Caco-2 (cell line): ENCODE data around the gene GGTLC3. TPM values are rescaled to one million over a fixed set of nuclear protein-coding genes. Genes with fewer than 3 reads are reported as not detected.
"Not testable (repeated sequence)": the region's sequence is repeated elsewhere in the genome, so short reads cannot be mapped to it uniquely, and the experiment has no call there.

Experiments
- Bru-seq: library from RNA; stranded (reverse); fragments of 400-500 nt; gene quantifications from one replicate; lab custom pipeline; 2021; lab: Mats Ljungman, UMichigan
- BruChase-seq, 2 experiments: library from RNA; stranded (reverse); fragments of 400-500 nt; gene quantifications; one replicate each; lab custom pipeline; 2021; lab: Mats Ljungman, UMichigan
- BruUV-seq: library from RNA; stranded (reverse); fragments of 400-500 nt; replicated peaks from 2 replicates; lab custom pipeline; 2021; lab: Mats Ljungman, UMichigan
- CTCF ChIA-PET: fragments of 300-600 bp; sonication (Branson Sonifier 250); formaldehyde crosslinking; loops from one replicate; lab custom pipeline; 2022; ENCODE audit warnings: antibody characterized with exemption; lab: Charles Lee
- POLR2A ChIA-PET: fragments of 300-600 bp; sonication (Branson Sonifier 250); formaldehyde crosslinking; loops from one replicate; lab custom pipeline; 2022; ENCODE audit warnings: antibody characterized with exemption; lab: Charles Lee
- DNase-seq, 2 experiments: peaks; one replicate each; pipeline versions ENCODE4 v3.0.0 to v3.0.0-alpha.2; 2020 to 2022
- H3K27me3 ChIP-seq: replicated peaks from 2 replicates; pipeline ENCODE4 v1.6.0; 2011; ENCODE audit warnings: low read length; ENCODE audit not compliant: control insufficient read depth, insufficient read depth
- H3K36me3 ChIP-seq: 2 replicates; pipeline ENCODE4 v1.5.1; 2011; ENCODE audit warnings: low read length; ENCODE audit not compliant: control insufficient read depth, insufficient read depth
- H3K4me1 ChIP-seq: fragments of 250-450 bp; sonication (Bioruptor Pico); 2 replicates; pipeline ENCODE4 v1.5.1; 2020; ENCODE audit warnings: mild to moderate bottlenecking
- H3K4me3 ChIP-seq: 2 replicates; pipeline ENCODE4 v1.5.1; 2011; ENCODE audit warnings: low read depth, mild to moderate bottlenecking, control low read depth, low read length
- H3K9me3 ChIP-seq: fragments of 250-450 bp; sonication (Bioruptor Pico); 2 replicates; pipeline ENCODE4 v1.5.1; 2020; ENCODE audit warnings: mild to moderate bottlenecking, moderate library complexity
- H3K27ac Mint-ChIP-seq: one replicate; pipeline ENCODE4 v1.8.0; 2022; ENCODE audit warnings: mixed read lengths; ENCODE audit not compliant: unreplicated experiment
- H3K27me3 Mint-ChIP-seq: one replicate; pipeline ENCODE4 v1.8.0; 2022; ENCODE audit warnings: mixed read lengths; ENCODE audit not compliant: insufficient read depth, unreplicated experiment
- H3K36me3 Mint-ChIP-seq: one replicate; pipeline ENCODE4 v1.8.0; 2022; ENCODE audit warnings: mild to moderate bottlenecking, mixed read lengths; ENCODE audit not compliant: insufficient read depth, unreplicated experiment
- H3K4me1 Mint-ChIP-seq: one replicate; pipeline ENCODE4 v1.8.0; 2022; ENCODE audit warnings: low read depth, mixed read lengths; ENCODE audit not compliant: unreplicated experiment
- H3K4me3 Mint-ChIP-seq: one replicate; pipeline ENCODE4 v1.8.0; 2022; ENCODE audit warnings: mild to moderate bottlenecking, moderate library complexity, mixed read lengths; ENCODE audit not compliant: unreplicated experiment
- H3K9me3 Mint-ChIP-seq: one replicate; pipeline ENCODE4 v1.8.0; 2022; ENCODE audit warnings: mixed read lengths; ENCODE audit not compliant: unreplicated experiment
- intact Hi-C: fragments of 100-400 bp; cut with micrococcal nuclease; formaldehyde crosslinking; loops from one replicate; pipeline ENCODE4 v1.10.0; 2022; ENCODE audit not compliant: unreplicated experiment
- long read RNA-seq: library from polyadenylated mRNA; stranded (forward); transcript quantifications from one replicate; pipeline ENCODE4 v2.0.0, GENCODE V29; 2022
- total RNA-seq: library from RNA; stranded (reverse); gene quantifications from 2 replicates; pipeline ENCODE4 v1.2.3, GENCODE V29; 2022

Gene GGTLC3
- total RNA-seq (not detected in 2 replicates), Bru-seq, nascent RNA (not detected), BruChase-seq, experiment 1, labeled RNA remaining after a 2-hour chase (not detected), BruChase-seq, experiment 2, labeled RNA remaining after a 6-hour chase (not detected)
- long read RNA-seq, result 0 reads

DNA sequence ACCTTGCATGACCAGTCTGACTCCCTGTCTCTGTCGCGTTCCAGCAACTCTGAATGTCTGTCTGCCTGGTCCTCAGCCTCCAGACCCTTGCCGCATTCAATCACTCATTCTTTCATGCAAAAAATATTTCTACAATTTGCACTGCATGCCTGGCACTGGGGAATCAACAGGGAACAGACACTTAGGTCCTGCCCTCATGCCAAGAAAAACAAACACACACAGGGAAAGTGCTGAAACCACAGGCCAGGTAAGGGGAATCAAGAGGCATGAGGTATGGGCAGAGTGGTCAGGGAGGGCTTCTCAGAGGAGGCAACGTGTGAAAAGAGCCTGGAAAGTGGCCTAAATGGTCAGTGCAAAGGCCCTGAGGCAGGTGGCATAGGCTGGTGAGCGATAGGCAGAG is at the start of gene GGTLC3:
Gene GGTLC3 (minus strand): TSS at position 101 of the 400 bp plus-strand sequence. CDS start 264 bp downstream, outside the sequence.
- BruUV-seq, POLR2A ChIA-PET: not testable (repeated sequence)

DNA sequence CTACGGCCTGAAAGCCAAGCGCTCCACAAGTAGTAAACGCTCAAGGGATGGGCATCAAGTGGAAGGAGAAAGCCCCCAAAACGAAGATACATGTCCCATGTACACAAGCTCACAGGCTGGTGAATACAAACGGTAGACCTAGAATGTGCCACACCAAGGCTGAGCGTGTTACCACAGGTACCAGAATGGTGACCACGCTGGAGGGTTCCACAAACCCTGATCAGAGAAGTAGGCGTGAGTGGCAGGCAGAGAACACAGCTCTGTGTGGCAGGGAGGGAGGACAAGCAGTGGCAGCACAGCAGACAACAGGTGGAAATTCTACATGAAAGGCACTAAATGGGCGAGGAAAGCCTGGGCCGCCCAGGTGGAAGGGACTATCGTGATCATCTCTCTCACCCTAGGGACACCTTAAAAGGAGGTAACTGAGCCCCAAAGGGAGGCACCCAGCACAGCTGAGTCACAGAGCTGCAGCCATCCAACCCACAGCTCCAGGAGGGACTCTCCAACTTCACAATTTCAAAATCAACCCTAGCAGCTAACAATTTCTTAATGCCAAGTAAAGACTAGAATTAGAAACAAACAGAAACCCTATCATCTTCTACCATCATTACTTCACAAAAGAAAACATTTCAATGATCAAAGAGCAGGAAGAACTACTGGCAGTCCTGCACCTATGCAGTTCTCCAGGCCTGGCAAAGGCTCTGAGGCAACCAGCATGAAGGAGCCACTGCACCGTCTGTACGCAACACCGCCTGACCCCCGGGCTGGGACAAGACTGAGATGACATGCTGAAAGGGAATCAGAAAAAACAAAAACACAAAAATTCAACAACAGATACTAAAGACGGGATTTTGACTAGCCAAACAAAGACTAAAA is 42.4 kb upstream of the GGTLC3 start:
- H3K4me1 Mint-ChIP-seq, H3K36me3 Mint-ChIP-seq, BruUV-seq: not testable (repeated sequence)

More for the DNA sequence above, at the start of gene GGTLC3:
- H3K4me1 ChIP-seq, H3K4me1 Mint-ChIP-seq, H3K9me3 Mint-ChIP-seq, intact Hi-C loops, H3K9me3 ChIP-seq, H3K4me3 ChIP-seq, H3K36me3 Mint-ChIP-seq, H3K4me3 Mint-ChIP-seq, H3K27ac Mint-ChIP-seq, CTCF ChIA-PET, H3K27me3 ChIP-seq, H3K36me3 ChIP-seq, H3K27me3 Mint-ChIP-seq, DNase-seq: not testable (repeated sequence)

DNA sequence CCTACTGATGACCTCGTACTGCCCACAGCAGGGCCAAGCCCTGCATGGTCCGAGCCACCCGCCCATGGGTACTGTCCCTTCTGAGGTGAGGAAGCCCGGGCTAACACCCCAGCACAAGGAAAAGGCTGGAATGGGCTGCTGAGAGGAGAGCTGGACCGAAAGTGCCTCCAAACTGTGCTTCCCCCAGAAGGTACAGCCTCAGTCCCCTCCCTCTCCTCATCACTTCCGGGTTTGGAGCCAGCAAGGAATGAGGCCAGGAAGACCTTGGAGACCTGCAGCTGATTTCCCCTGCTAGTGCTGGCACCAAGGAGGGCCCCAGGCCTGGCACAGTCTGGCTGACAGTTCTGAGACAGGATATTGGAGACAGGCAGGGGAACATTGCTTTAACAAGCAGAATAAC is 41.0 kb upstream of the GGTLC3 start:
- H3K27me3 ChIP-seq, BruUV-seq, H3K36me3 Mint-ChIP-seq, H3K4me1 ChIP-seq, H3K9me3 Mint-ChIP-seq, DNase-seq, H3K9me3 ChIP-seq, H3K27ac Mint-ChIP-seq, H3K27me3 Mint-ChIP-seq, POLR2A ChIA-PET, H3K4me3 Mint-ChIP-seq, CTCF ChIA-PET, intact Hi-C loops, H3K36me3 ChIP-seq, H3K4me3 ChIP-seq, H3K4me1 Mint-ChIP-seq: not testable (repeated sequence)

More for the DNA sequence above, 42.4 kb upstream of the GGTLC3 start:
- POLR2A ChIA-PET, H3K4me3 ChIP-seq, H3K27me3 ChIP-seq, H3K4me3 Mint-ChIP-seq, H3K4me1 ChIP-seq, H3K27ac Mint-ChIP-seq, intact Hi-C loops, H3K9me3 Mint-ChIP-seq, CTCF ChIA-PET, H3K27me3 Mint-ChIP-seq, H3K9me3 ChIP-seq, H3K36me3 ChIP-seq, DNase-seq: not testable (repeated sequence)

DNA sequence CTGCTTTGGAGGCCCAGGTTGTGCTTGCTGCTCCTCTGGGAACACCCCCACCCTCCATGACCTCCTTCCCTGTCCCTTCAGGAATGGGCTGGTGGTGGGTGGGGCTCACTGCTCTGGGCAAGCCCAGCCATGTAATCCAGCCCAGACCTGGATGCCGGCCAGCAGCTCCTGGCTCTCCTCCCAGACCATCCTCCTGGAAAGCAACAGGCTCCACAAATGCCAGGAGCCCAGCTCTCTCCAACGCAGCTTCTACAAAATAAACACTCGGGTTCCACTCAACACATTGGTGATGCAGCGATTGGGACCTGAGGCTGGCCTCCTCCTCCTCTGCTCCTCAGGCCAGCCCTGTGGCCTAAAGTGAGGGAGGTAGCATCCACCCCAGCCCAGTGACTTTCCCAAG is 40.6 kb upstream of the GGTLC3 start:
- H3K27me3 Mint-ChIP-seq, H3K9me3 Mint-ChIP-seq, H3K4me3 ChIP-seq, H3K36me3 Mint-ChIP-seq, H3K4me1 ChIP-seq, CTCF ChIA-PET, POLR2A ChIA-PET, BruUV-seq, H3K9me3 ChIP-seq, H3K27me3 ChIP-seq, H3K4me1 Mint-ChIP-seq, H3K27ac Mint-ChIP-seq, H3K36me3 ChIP-seq, DNase-seq, intact Hi-C loops, H3K4me3 Mint-ChIP-seq: not testable (repeated sequence)

DNA sequence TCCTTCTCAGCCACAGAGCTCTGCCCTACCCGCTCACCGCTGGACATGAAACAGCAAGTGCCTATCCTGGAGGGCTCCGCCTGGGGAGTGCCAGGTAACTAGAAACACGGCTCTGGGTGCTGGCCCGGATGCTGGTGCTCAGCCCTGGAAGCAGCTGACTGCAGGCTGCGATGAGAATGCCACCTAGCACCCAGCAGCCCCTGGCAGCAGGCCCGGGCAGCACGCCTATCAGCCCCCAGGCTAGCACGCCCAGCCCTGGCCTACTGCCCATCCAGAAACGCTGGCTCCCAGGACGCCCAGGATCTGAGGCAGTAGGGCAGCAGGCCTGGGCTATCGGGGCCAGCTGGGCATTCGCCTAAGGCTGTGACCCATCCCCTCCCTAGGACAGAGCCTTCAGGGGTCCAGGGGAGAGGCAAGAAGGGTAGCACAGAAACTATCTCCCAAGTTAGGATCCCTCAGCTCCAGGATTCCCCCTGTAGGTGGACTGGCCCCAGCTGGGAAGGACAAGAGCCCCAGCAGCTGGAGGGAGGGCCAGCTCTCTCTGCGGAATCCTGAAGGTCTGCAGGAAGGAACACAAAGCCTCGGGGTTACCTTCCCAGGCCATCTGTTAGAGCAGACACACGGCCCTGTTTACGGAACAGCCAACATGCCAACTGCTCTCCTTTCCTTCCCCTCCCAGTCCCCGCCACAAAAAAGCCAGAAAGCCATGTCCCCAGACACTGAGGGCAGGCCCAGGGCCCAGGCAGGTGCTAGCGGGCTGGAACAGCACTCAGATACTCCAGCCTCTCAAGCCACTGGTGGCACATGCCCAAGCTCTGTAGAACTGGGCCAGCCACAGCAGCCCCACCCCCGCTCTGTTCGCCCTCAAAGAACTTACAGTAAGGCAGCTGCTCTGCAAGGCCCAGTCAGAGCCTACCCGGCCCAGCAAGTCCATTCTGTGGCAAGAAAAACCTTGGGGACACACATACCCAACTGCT is 36.6 kb upstream of the GGTLC3 start:
- H3K27me3 Mint-ChIP-seq, intact Hi-C loops, H3K4me1 ChIP-seq, H3K36me3 ChIP-seq, CTCF ChIA-PET, H3K4me3 ChIP-seq, H3K4me3 Mint-ChIP-seq, POLR2A ChIA-PET, H3K27me3 ChIP-seq, BruUV-seq, H3K36me3 Mint-ChIP-seq, H3K9me3 ChIP-seq, H3K27ac Mint-ChIP-seq, H3K4me1 Mint-ChIP-seq, H3K9me3 Mint-ChIP-seq, DNase-seq: not testable (repeated sequence)

DNA sequence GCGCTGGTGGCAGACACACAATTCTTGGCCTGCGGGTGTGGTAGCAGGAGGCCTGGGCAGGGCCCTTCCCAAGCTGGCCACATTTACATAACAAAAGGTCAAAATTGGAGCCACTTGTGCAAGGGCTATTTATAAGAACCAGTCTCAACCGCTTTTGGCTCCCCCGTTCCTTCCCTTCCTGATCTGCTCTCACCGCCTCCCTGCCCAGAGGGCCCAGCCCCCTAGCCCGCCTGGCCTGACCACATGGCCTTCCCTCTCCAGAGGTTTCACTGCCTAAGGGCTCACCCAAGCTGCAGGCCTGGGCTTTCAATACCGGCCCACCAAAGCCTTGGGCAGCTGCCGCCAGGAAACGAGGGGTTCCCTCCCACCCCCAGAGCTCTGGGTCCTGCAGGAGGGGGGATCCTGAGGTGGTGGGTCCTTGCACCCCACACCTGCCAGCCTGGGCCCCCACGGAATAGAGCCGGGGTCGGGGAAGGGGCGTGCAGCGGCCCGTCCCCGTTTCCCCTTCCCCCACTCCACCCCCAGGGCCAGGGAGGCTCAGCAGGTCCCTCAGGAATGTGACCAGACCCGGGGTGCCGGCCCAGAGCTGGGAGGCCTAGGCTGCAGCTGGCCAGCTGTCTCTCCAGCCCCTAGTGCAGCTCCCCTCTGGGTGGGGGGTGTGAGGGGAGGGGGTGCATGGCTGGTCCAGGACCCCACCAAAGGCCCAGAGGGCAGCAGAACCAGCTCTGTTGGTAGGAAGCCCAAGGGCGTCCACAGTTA is 35.1 kb upstream of the GGTLC3 start:
- H3K4me1 ChIP-seq, intact Hi-C loops, H3K36me3 ChIP-seq, H3K27ac Mint-ChIP-seq, H3K9me3 Mint-ChIP-seq, H3K9me3 ChIP-seq, DNase-seq, H3K36me3 Mint-ChIP-seq, H3K4me1 Mint-ChIP-seq, CTCF ChIA-PET, POLR2A ChIA-PET, BruUV-seq, H3K27me3 ChIP-seq, H3K4me3 Mint-ChIP-seq, H3K27me3 Mint-ChIP-seq, H3K4me3 ChIP-seq: not testable (repeated sequence)
